GM20000 (cell line): ENCODE data around the gene FLG.

ENCODE experiments used
- DNase-seq: peaks from one replicate; pipeline ENCODE4 v3.0.0; 2012; ENCODE audit warnings: low spot score
- CTCF ChIP-seq: IDR thresholded peaks from 2 replicates; pipeline ENCODE4 v1.5.1; 2012; ENCODE audit warnings: mild to moderate bottlenecking, control low read depth; ENCODE audit errors: extremely low read depth, missing control alignments

Gene FLG

GRCh38 chr1:152348447-152348846 lies 23.4 kb upstream of the FLG start:
- no peak for DNase-seq
- TF ChIP-seq CTCF, result no peak

GRCh38 chr1:152347116-152347728 lies 22.2 kb upstream of the FLG start:
- peak; percentile 20 for DNase-seq

GRCh38 chr1:152344438-152344837 lies 19.4 kb upstream of the FLG start:
- TF ChIP-seq CTCF, result no peak
- no peak for DNase-seq

More at GRCh38 chr1:152347116-152347728, 22.2 kb upstream of the FLG start:
- TF ChIP-seq CTCF, result peak; percentile 70

- no peak for DNase-seq
- TF ChIP-seq CTCF, result no peak
These were observed 18.0 kb upstream of the FLG start for GRCh38 chr1:152343006-152343405.

- DNase-seq, result no peak
- no peak for TF ChIP-seq CTCF
These were observed 10.4 kb upstream of the FLG start for GRCh38 chr1:152335399-152335798.

- no peak for TF ChIP-seq CTCF
- DNase-seq, result no peak
These were observed 3.9 kb upstream of the FLG start for GRCh38 chr1:152328801-152329391.

GRCh38 chr1:152313970-152314369 lies 11.1 kb downstream of the FLG start:
- no peak for TF ChIP-seq CTCF
- DNase-seq, result no peak
